CD4-positive, alpha-beta T cell treated with Interleukin-15 for 4 hours (primary cell): ENCODE data around the gene TIMM44.
A peak's percentile ranks its signal among the peaks of the same experiment; 100 is the strongest.
"Not testable (repeated sequence)": the region's sequence is repeated elsewhere in the genome, so short reads cannot be mapped to it uniquely, and the experiment has no call there.

Source experiments
- DNase-seq: peaks from one replicate; pipeline ENCODE4 v3.0.0-alpha.2; 2020; ENCODE audit warnings: low spot score

The TIMM44 gene

DNA sequence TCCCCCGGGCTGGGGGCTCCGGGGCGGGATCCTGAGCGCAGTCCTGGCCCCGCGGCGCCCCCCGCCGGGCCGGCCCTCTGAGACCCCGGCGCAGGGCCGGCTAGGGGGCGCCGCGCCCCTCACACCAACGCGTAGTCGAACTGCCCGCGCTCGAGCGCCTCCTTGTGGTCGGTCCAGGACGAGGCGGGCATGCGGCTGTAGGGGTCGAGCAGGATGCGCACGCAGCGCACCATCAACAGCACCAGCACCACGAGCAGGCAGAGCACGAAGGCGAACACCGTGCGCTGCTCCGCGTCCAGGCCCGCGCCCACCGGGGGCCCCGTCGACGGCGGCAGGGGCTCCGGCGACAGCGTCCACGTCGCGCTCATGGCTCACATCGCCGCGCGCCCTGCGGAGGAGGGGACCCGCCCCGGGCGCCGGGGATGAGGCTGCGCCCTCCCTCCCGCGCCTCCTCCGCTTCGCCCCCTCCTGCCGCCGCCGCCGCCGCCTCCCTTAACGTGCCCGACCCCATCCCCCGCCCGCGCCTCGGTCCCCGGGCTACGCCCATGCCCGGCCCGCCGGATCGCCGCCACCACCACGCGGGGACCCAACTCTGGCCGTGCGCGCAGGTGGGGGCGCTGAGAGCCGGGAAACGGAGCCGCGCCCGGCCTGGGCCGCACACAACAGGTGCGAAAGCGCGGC is 18.2 kb downstream of the TIMM44 start:
- peak; percentile 69 for DNase-seq

DNA sequence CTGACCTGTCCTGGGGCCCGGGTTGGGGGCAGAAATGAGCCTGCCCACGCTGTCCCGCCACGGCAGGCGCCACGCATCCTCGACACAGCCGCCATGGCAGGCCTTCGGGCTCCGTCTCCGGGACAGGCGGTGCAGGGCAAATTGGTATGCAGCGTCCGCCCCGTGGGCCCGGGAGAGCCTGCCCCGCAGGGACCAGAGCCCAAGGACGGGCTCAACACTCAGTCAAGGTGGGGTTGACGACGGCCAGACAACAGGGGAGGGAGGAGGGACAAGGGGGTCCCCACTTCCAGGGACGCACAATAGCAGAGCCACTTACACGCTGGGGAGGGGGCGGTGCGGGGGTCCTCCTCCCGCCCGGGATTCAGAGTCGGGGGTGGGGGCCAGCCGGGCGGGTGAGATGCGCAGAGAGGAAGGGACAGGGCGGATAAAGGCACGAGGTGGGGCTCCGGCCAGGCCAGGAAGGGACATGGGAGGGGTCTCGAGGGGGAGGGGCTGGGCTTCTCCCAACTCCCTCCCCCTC is 18.8 kb downstream of the TIMM44 start:
- DNase-seq, result no peak

DNA sequence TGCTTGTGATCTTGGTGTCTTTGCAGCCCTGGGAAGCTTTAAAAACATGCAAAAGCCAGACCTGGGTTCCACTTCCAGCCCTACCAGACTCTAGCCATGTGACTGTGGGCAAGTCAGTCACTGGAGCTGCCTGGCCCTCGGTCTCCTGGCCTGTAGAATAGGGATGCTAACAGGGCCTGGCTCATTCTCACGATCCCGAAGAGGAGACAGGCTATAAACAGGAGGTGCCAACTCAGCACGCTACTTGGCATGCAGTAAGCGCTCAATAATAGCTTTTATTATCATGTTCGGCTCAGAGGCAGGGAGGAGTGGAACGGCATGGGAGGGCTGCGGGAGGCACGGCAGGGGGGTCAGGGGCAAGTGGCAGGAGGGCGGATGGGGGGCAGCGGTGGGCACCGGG is 19.2 kb downstream of the TIMM44 start:
- DNase-seq, result no peak

DNA sequence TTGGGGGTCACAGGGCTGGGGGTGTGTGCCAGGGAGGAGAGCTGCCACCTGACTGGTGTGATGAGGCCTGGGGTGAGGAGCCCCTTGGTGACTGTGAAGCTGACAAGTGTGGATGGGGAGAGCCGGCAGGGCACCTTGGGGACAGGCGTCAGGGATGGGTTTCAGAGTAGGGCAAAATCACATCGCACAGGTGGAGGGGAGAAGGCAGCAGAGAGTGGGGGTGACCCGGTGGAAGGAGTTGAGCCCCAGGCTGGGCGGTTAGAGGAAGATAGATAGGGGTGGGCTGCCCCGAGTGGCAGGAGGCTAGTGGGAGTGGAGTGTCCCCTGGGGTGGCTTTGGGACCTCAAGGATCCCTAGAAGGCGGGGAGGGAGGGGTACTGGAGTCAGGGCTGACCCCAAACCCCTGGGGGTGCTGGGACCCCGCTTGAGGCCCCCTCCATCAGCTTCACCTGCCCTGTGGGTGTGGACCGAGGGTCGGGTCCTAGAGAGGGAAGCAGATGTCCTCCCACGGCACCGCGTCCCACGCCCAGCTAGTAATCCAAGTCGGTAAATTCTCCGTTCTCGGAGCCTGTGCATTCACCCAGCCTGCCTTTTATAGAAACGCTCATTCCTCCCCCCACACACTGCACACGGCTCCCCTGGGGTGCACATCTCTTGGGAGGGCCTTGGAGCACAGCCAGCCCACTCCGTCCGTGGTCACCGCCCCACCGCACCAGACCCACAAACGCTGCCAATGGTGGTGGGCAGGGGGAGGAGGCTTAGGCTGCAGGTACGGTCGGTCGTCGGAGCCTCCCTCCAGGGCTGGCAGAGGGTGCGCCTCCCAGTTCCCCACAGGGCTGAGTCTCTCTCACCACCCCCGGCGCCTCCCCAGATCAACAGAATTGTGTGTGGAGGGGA is 19.9 kb downstream of the TIMM44 start:
- no peak for DNase-seq

DNA sequence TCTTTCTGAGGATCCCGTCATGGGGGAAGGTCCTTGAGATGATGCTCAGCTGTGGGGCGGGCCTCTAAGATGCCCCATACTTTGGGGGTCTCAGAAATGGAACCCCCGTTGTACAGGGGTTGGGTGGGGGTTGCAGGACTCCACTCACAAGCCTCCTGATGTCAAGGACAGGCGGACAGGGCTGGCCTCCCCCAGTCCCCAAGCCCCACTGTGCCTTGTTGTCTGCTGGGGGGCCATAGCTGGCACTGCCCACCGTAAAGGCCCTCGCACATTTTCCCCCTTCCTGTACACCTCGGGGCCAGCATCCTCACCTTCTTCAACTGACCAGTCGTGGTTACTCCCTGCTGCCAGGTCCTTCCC is 20.6 kb downstream of the TIMM44 start:
- no peak for DNase-seq

DNA sequence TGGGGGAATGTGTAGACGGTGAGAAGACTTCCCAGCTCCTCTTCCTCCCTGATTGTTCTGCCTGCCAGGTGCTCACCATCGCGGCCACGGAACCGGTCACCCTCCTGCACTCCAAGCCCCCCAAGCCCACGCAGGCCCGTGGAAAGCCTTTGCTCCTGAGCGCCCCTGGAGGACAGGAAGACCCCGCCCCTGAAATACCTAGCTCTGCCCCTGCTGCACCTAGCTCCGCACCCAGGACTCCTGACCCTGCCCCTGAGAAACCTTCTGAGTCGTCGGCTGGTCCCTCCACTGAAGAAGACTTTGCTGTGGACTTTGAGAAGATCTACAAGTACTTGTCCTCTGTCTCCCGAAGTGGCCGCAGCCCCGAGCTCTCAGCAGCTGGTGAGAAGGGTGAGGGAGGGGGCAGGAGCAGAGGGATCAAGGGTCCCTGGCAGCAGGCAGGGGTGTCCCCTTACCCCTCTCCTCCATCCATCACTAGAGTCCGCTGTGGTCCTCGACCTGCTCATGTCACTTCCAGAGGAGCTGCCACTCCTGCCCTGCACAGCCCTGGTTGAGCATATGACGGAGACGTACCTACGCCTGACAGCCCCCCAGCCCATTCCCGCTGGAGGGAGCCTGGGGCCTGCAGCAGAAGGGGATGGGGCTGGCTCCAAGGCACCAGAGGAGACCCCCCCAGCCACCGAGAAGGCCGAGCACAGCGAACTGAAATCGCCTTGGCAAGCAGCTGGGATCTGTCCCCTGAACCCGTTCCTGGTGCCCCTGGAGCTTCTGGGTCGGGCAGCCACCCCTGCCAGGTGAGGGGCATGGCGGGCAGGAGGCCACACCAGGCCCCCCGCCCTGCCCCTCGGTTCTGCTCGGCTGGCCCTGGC is 21.3 kb downstream of the TIMM44 start:
- DNase-seq, result no peak

DNA sequence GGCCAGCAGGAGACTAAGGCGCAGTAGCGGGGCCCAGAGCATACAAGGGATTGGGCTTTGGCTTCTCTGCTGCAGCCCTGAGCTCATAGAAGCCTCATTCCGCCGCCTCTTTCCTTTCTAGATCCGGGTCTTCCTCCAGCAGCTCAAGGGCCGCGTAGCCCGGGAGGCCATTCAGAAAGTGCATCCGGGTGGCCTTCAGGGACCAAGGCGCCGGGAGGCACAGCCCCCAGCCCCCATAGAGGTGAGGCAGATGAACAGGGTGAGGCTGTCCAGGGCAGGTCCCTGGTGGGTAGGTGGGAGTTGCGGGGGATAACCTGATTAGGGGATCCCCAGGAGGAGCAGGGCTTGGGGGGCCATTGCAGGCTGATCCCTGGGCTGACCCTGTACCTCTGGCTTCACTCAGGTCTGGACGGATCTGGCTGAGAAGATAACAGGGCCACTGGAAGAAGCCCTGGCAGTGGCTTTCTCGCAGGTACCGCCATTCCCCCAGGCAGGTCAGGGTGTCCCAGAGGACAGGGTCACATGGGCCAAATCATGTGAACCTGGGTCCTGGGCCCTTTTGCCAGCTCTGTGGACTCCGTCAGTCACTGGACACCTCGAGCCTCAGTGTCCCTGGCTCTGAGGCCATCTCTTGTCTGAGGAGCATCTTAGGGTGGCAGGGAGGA is 22.0 kb downstream of the TIMM44 start:
- no peak for DNase-seq

DNA sequence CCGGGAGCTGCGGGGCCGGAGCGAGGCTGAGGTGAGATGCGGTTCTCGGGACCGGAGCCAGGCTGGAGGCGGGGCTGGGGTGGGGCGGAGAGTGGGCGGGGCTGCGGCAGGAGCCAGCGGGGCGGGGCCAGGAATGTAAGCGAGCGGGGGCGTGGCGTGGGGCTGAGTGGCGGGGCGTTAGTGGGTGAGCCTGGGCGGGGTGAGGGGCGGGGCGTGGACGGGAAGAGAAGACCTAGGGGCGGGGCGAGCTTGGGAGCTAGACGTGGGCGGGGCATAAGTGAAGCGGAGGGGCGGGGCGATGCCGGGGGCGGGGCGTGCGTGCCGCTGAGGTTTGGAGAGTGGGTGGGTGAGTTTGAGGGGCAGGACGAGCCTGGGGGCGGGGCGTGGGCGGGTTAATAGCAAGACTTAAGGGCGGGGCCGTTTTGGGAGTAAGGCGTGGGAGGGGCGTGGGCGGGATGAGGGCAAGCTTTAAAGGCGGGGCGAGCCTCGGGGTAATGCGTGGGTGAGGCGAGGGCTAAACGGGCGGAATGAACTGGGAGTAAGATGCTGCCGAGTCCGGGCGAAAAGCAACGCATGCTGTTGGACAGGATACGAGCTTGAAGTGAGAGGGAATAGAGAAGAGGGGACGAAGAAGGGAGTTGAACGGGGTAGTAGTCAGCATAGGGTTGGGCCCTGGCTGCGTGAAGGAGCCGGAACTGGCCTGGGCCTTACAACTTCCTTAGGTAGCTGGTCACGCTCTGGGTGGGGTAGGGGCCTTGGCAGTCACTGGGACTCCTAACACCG is 22.8 kb downstream of the TIMM44 start:
- DNase-seq, result peak; percentile 99

DNA sequence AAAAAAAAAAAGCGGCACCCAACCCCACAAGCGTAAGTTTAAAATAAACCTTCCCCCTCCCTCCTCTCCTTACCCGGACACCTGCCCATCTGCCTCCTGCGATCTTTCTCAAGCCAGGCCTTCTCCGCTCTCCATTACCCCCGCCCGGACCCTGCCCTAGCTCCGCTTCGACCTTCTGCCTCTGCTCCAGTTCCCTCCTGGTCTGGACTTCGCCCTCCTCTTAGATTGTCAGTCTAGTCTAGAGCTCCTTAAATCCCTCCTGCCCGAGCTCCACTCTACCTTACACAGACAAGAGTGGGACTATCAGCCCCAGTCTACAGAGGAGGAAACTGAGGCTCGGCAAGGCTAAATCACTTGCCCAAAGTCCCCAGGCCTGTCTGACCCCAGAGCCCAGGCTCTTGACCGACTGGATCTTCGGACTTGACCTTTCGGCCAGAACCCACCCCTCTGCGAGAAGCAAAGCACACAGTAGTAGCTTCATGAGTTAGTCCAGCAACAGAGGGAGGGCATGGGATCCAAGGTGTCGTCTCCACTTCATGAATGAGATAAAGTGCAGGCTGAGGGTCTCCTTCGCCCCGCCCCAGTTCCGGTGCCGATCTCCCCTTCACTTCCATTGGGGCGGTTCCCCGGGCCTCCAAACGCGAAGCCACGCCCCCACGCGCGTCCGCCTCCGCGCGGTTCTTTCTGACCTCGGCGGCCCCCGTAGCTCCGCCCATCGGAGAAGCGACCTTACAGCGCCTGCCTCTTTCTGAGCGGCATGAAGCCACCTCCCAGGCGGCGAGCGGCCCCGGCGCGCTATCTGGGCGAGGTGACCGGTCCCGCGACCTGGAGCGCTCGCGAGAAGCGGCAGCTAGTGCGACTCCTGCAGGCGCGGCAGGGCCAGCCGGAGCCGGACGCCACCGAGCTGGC is 23.6 kb downstream of the TIMM44 start, which contains the start of gene SNAPC2:
SNAPC2 (plus strand) TSS at position 729 of the 909 bp plus-strand sequence; CDS start at position 758, 29 bp downstream.
- DNase-seq, result peak; percentile 97

DNA sequence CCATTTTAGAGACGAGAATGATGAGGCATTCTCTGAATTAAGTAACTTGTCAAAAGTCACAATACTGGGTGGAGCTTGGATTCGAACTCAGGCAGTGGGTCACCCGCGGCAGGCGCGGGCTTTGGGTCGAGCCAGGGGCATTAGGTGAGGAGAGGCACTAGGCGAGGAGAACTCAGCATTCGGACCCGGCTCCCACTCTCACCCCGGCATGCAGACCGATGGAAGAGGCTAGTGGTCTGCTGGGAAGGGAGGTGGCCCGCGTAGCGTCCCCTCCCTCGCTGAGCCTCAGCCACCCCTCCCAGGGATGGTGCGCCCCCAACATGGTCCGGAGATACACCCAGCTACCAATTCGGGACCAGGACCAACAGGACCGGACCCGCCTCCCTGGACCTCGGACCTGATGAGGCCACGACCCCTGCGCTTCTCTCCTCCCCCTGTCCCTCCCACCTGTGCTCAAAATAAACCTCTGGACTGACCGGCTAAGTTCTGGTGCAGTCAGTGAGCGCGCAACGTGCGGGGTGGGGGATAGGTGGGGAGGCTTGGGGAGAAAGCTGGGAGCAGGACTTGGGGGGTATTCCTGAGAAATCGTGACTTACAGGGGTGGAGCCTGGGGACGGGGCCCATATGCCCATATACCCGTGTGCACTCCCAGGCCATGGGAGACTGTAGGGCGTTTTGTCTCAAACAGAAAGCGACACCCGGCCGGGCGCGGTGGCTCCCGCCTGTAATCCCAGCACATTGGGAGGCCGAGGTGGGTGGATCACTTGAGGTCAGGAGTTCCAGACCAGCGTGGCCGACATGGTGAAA is 24.6 kb downstream of the TIMM44 start:
- DNase-seq, result no peak

DNA sequence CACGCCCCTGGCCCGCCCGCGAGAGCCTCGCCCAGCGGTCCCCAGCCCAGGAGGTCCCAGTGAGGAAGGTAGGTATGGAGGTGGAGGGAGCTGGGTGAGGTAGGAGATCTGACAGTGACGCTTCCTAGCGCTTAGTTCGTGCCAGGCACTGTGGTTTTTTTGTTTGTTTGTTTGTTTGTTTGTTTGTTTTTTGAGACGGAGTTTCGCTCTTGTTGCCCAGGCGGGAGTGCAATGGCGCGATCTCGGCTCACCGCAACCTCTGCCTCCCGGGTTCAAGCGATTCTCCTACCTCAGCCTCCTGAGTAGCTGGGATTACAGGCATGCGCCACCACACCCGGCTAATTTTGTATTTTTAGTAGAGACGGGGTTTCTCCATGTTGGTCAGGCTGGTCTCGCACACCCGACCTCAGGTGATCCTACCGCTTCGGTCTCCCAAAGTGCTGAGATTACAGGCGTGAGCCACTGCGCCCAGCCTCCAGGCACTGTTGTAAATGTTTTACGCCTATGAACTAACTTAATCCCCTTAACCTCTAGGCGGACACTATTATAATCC is 25.3 kb downstream of the TIMM44 start:
- DNase-seq, result not testable (repeated sequence)

DNA sequence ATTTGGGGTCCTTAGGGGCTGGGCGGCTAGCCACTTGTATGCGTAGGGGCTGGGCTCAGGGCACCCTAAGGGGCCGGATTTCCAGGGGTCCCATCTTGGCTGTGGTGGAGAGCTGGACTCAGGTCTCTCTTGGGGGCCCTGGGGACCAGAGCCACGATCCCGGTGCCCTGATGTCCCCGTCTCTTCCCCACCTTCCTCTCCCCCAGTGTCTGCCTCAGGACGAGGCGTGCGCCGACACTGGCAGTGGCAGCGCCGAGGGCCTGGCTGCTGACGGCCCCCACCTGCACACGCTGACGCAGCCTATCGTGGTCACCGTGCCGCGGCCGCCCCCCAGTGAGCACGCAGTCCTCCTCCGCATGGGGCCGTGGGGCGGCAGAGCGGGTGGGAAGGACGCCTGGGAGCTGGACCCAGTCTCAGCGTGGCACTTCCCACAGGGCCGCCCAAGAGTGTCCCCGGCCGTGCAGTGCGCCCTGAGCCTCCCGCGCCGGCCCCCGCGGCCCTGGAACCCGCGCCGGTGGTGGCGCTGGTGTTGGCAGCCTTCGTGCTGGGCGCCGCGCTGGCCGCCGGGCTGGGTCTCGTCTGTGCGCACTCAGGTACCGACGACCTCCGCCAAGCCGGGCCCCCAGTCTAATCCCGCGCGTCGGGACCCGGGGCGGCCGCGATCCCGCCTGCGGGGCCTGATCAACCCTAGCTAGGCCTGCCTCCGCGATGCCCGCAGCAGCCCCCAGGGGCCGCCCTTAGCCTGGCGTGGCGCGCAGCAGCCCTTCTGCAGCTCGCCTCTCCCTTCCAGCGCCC is 26.0 kb downstream of the TIMM44 start:
- peak; percentile 53 for DNase-seq

DNA sequence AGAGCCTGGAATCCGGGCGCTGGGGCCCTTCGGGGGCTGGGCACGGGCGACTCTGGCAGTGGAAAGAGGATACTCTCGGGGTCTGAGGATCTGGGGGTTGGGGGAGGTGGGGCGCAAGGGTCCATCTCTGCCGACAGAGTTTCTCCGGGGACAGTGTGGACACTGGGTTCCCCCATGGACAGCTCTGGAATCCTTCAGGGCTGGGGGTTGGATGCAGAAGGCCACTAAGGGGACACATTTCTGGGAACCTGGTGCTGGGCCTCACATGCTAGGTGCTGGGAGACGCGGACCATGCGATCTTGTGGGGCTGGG is 26.6 kb downstream of the TIMM44 start:
- no peak for DNase-seq

DNA sequence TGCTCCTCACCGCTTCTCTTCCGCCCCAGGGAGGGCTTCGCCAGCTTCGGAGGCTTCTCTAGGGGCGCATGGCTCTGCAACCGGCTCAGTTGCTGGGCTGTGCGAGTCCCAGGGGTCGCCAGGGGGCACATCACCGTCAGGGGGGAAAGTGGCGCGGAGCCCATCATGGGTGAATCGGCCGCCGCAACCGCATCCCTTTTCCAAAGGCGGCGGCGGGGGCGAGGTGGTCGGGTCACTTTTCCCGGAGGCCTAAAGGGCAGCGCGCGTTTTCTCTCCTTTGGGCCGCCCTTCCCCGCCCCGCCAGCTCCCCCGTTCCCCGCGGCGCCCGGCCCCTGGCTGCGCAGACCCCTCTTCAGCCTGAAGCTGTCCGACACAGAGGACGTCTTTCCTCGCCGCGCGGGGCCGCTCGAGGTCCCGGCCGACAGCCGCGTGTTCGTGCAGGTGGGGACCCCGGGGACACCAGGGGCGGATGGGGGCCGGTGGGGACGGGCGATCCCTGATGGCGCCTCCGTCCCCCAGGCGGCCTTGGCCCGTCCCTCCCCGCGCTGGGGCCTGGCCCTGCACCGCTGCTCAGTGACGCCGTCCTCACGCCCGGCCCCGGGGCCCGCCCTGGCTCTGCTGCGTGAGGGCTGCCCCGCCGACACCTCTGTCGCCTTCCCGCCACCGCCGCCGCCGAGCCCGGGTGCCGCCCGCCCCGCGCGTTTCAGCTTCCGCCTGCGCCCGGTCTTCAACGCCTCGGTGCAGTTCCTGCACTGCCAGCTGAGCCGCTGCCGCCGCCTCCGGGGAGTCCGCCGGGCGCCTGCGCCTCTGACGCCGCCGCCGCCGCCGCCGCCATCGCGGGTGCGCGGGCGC is 27.1 kb downstream of the TIMM44 start:
- peak; percentile 32 for DNase-seq

DNA sequence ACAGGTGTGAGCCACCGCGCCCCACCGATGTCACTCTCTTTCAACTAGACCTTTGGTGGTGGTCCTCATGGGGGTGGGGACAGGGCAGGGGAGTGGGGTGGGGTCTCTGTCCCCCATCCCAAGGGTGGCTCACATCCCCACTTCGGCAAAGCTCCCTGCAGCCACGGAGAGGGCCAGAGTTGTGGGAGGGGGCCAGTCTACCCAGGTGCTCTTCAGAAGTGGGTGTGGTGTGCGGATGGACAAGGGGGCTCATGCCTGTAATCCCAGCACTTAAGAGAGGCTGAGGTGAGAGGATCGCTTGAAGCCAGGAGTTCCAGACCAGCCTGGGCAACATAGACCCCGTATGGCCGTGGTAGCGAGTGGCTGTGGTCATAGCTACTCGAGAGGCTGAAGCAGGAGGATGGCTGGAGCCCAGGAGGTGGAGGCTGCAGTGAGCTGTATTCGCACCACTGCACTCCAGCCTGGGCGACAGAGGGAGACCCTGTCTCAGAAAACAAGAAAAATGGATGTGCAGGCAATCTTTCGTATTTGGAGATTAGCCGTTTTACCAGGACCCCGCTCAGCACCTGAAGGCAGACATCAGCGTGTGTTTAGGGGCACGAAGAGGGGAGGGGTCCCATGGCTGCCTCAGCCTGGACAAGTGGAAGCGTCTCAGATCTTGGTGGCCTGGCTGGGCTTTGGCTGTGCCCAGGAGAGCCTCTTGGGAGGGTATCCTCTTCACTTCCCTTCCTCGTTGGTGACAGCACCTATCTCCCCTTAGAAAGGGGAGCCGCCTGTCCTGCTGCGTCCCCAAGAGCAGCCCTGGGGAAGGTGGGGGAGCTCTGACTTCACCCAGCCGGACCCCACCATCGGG is 28.0 kb downstream of the TIMM44 start:
- DNase-seq, result no peak

DNA sequence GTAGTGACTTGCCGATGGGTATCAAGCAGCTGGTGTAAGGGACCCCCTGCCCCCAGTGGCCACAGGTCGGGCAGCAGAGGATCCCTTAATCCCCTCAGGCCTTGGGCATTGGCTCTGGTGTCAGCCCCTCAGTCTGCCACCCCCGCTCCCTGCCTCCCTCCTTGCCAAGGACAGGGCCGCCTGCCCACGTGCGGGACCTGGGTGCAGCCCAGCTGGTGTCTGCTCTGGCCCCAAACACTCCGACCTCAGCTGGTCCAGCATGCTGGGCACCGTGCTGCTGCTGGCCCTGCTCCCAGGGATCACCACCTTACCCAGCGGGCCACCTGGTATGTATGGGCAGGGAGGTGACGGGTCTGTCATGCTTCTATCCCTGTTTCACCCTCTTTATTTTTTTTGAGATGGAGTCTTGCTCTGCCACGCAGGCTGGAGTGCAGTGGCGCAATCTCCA is 28.8 kb downstream of the TIMM44 start, which contains the start of gene TGFBR3L:
TGFBR3L (plus strand) TSS at position 233 of the 448 bp plus-strand sequence.
- DNase-seq, result no peak
